Left lobe of liver (tissue), 2 donors: ENCODE measurements around the gene A2M. TPM values are rescaled to one million over a fixed set of nuclear protein-coding genes. Genes with fewer than 3 reads are reported as not detected.

Source experiments
- ATAC-seq: fragments of 200-7000 bp; cut with Tn5 transposase; one replicate; pipeline ENCODE4 v1.9.1; 2020; ENCODE audit warnings: mild to moderate bottlenecking, moderate library complexity
- DNase-seq: peaks from one replicate; pipeline ENCODE4 v3.0.0-alpha.2; 2020; ENCODE audit warnings: low spot score
- total RNA-seq: library from RNA; stranded (reverse); gene quantifications from one replicate; pipeline ENCODE4 v1.2.1, GENCODE V29; 2021
- donor health status: DM: no; HTN: no; CAD: no; lungs with moderate emphysema.
- donor health status: DM: no; HTN: yes; CAD: no.

A2M gene
- total RNA-seq, 1 donor from 2014 or later: 915 TPM

DNA sequence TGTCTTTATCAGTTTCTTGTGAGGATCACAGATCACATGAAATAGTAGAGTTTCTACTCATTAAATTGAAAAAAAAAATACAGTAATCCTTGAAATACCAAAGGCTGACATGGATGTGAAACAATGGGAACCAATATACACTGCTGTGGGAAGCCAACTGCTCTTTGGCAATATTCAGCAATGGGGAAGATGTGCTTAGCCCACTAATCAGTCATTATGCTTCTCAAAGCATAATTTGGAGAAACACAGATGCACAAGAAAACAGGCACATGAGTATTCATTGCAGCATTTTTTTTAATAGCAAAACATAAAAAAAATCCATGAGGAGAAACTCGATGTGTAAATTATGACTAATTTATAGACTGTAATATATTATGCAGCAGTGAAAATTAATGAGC is 40.6 kb downstream of the A2M start:
- no peak for DNase-seq
- ATAC-seq: no peak

DNA sequence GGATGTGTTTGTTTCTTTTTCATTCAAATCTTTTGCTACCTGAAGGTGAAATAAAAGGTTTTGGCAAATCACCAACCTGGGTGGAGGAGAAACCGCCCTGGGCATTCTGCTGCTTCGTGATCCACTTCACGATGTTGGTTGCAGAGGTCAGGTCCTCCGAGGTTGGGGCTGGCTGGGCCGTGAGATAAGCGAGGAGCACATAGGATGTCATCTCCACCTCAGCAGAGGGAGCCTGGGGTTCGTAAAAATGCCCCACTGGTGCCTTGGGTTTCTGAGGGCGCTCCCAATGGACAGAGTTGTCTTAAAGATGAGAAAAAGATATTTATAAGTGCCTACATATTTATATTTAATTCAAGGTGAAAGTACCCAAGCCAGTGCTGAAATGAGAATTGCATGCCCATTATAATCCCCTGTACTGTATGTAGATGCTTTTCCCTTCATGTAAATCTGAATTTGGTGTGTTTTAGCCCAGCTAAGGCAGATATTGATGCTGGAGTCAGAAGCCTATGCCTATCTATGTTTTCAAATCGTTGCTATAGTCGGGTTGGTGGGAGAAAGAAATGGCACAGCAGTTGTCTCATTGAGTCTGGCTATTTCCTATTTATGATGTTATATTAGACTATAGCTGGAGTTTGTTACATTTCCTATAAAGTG is 41.1 kb downstream of the A2M start:
- DNase-seq: no peak

DNA sequence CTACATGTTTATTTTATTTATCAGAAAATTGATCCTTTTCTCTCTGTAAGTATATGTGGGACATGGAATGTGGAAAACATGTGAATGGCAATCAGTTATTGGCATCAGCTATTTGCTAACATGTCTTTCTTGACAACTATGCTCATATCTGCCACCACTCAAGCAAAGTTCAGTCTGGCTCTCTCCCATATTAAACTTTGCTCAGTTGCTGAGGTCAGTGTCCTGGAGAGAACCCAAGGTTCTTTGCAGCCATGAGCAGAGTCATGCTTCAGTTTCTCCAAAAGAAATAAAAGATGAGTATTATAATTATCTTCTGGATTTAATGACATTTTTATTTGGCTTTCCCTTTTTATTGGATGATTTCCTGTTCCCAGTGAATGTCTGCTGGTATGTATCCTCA is 42.6 kb downstream of the A2M start:
- peak; percentile 68 for DNase-seq
- peak; percentile 91 for ATAC-seq

More for the DNA sequence above, 41.1 kb downstream of the A2M start:
- peak; percentile 16 for ATAC-seq

DNA sequence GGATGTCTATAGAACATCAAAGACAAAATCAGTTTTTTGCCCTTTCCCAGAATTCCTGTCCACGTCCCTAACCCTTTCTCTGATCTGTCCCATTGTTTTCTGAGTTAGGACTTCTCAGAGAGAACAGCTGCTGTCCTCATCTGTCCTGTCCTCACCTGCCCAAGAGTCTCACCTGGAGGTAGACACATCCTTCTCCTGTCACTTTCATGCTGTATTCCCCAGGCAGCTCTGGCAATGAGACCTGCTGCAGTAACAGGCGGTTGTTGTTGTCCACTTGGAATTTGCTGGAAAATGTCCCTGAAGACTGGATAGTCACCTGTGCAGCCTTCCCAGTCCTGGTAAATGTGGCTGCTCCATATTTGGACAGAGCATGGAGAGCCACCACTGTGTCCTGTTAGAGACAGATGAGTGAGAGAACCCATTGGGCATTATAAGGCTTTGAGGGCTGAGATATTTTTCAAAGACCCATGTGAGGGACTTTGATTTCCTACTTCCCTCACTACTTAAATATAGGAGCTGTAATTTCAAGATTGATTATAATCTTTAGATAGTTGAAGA is 43.2 kb downstream of the A2M start:
- DNase-seq (no peak), ATAC-seq (peak; percentile 23)

DNA sequence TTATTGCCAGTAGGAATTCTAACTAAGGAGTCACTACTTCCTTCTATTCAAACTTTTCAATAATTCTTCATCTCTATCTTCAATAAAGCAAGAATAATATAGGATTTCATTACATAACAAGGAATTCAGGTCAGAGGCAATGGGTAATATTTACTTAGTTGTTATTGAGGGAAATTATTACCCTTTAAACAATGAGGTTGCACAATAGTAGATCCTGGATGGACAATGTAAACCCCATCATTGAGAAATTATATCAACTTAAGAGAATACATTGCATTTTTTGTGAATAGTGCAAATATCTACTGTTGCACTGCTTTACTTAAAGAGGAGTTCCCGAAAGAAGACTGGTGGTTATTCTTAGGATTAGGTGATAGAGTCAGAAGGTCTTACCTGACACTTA is 43.8 kb downstream of the A2M start:
- DNase-seq (no peak), ATAC-seq (no peak)

DNA sequence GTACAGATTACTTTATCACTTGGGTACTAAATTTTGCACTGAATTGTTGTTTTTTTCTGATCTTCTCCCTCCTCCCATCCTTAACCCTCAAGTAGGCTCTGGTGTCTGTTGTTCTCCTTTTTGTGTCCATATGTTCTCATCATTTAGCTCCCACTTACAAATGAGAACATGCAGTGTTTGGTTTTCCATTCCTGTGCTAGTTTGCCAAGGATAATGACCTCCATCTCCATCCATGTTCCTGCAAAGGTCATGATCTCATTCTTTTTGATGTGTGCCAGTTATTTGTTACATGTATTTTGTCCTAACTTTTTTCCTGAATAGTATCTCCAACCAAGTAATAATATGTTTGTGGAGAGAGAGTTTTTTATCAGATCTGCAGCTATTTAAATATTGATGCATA is 44.2 kb downstream of the A2M start:
- DNase-seq (no peak), ATAC-seq (no peak)

DNA sequence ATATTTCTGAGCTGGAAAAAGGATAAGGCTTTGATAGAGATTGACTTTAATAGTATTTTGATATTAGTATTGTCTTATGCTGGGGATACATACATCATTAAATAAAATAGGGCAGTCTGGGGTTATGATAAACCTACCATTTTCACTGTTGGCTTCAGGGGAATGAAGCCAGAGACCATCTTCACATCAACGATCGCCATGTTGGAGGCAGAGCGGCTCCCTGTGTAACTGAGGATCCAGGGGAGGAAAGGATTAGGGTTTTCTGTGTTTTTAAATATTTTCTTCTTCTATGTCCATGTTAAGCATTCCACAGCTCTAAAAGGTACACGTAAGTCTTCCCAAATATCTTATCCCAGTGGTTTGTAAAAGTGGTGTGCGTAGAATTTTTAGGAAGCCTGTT is 45.4 kb downstream of the A2M start:
- no peak for ATAC-seq
- DNase-seq: no peak

DNA sequence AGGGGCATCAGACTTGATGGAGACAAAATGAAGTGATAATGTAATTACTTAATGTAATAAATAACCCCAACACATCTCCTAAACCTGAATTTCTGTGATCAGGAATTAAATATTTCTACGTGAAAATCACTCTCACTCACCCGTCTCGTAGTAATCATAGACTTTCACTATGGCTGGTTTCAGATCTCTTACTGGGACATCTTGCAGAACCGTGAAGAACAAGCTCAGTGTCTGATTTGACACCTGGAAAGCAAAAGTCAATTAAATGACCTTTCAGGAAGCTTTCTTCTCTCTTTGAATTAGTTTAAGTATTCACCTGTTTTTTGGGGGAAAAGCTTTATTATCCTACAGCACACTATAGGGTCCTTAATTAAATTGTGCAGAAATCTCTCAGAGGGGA is 47.1 kb downstream of the A2M start:
- no peak for DNase-seq
- ATAC-seq: no peak

DNA sequence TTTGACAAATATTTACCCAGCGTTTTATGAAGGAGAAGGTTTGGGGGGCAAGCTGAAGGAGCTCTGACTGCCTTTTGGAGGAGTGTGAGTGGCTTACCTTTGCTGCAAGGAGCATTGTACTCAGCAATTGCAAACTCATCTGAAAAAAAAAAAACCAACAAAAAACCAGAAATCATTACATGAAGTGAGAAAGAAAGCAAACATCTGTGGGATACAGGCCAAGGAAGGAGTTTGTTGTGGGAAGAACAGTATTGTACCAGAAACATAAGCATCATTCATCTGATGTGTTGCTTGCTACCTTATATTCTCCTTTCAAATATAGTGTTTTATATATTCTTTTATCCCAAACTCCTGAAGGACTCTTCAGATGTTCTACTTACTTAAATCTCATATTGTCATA is 47.6 kb downstream of the A2M start:
- ATAC-seq: no peak

DNA sequence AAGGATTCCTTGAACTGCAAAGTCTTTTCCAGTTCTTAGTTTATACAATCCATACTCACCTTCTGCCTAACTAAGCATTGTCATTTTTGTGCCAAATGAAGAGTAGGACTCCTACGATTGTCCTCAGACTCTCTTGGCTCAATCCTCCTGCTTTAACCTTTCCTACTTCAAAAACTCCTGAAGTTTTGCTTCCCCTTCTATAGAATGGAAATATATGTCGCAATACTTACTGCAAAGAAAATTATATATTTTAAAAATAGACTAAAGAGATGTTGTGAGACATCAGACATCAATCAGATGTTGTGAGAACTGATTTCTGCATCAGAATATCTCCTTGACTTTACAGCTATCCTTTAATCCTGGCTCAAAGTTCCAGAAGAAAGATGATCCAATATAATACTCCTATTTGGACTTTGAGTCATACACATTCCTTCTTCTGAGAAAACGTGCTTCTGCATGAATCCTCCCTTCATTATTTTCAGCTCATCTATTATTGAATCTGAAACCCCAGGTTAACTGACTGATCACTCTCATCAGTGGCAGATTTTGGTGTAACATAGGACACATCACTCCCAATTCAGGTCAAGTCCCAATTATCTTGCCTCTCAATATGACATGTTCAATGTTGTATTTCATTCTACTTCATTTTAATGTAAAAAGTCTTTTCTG is 48.8 kb downstream of the A2M start:
- no peak for DNase-seq
- ATAC-seq: no peak

More for the DNA sequence above, 47.6 kb downstream of the A2M start:
- DNase-seq: no peak

DNA sequence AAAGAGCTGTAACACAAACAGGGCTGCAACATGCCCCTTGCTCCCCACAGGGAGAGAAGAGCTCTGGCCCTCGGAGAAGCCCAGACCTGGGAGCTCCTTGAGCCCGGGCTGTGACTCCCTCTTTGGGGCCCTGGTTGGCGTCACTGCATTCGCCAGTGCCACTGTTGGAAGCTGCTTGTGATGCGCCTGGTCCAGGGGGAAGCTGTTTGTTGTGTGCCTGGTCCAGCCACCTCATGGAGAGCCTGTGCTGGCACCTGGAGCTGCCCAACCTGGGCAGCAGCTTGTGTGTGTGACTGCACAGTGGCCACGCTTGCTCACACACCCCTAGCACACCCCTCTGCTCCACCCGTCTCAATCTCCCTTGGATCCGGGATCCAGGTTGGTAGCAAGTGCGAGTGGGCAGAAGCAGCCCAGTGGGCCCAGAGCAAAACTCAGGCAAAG is 49.5 kb downstream of the A2M start:
- no peak for DNase-seq
- ATAC-seq: no peak

DNA sequence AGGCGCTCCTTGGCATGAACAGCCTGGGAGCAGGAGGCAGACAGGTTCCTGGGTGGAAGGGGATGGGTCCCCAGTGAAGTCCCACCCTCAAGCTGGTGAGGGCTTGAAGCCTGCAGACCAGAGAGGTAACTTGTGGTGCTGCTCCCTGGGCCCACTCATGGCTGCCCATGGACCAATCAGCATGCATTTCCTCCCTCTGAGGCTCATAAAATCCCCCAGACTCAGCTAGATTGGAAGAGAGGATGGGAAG is 50.2 kb downstream of the A2M start:
- ATAC-seq (no peak), DNase-seq (no peak)

DNA sequence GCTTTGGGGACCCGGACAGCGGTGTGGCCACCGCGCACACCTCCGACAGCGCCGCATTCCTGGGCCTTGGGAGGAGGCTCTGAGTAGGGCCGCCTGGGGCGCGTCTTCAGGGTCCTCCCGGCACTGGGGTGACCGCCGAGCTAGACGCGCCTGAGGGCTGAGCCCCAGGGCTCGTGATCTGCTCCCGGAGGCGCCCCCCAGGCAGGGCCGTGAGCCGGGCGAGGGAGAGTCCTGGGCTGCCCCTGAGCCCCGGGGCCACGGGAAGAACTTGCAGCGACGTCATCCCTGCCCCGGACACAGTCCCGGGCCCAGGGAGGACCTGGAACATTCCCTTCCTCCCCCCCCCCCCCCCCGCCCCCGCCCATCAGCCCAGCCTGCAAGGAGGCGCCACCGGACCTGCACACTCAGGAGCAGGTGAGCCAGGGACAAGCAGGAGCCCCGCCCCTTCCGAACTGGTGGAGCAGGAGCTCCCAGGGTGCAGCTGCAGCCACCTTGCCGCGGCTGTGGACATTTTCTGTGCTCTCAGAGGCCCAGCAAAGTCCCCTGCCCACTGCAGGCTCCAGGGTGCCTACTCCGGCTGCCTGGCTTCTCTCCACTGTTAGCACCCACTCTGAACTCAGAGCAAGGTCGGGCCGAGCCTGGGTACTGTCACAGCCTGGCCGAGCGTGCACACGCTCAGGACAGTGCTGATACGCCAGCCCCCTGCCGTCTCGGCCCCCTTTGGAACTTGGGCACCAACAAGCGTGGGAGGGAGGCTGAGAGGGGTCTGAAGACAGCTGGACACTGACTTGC is 50.7 kb downstream of the A2M start:
- DNase-seq (peak; percentile 92), ATAC-seq (peak; percentile 84)

DNA sequence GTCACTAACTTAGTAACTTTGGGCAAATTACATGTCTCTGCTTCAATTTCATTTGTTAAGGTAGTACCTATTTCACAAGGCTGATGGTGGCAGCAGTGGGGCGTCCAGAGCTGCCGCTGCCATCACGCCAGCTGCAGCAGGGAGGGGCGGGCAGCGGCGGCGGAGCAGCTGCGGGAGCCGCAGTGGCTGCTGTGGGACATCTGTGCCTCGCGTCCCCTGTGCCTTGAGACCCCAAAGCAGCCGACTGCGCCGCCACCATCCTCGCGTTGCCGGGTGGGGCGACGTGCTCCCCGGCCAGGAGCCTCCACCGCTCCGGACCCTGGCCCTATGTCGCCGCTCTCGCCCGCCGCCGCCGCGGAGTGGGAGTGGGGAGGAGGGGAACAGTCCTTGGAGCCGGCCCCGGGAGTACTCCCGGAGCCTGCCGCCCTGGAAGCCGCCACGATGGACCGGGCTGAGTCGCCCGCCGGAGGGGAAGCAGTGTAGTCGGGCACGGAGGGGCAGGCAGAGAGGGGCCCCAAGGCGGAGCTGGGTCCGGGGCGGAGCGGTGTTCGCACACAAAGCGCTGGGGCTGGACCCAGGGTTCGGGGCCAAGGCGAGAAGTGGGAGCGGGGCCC is 51.4 kb downstream of the A2M start:
- ATAC-seq (peak; percentile 80), DNase-seq (peak; percentile 74)

DNA sequence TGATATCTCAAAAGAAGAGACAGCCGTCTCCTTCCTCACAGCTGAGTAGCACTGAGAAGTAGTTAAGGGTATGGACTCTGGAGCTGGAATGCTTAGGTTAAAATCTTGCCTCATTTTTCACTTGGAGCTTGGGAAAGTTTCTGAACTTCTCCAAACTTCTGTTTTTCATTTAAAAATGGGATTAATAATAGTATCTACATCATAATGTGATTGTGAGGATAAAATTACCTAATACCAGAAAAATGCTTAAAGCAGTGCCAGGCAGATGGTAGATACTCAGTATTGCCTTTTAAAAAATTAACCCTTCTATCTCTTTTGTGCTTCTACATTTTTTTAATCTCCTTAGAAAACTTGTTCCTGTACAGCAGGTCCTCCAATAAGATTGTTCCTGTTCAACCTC is 63.1 kb downstream of the A2M start:
- ATAC-seq: no peak
- DNase-seq: no peak

DNA sequence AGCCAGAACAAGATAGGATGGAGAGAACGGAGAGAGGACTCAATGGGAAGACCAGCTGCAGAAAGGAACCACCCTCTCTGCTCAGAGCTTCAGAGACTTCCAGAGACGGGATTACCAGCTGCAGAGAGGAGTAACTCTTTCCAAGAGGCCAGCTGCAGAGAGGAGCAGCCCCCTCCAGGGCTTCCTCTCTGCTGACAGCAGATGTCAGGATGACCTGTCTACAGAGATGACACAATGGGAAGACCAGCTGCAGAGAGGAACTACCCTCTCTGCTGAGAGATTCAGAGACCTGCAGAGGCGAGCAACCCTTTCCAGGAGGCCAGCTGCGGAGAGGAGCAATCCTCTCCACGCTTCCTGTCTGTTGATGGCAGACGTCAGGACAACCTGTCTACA is 64.6 kb downstream of the A2M start:
- DNase-seq (no peak), ATAC-seq (no peak)

DNA sequence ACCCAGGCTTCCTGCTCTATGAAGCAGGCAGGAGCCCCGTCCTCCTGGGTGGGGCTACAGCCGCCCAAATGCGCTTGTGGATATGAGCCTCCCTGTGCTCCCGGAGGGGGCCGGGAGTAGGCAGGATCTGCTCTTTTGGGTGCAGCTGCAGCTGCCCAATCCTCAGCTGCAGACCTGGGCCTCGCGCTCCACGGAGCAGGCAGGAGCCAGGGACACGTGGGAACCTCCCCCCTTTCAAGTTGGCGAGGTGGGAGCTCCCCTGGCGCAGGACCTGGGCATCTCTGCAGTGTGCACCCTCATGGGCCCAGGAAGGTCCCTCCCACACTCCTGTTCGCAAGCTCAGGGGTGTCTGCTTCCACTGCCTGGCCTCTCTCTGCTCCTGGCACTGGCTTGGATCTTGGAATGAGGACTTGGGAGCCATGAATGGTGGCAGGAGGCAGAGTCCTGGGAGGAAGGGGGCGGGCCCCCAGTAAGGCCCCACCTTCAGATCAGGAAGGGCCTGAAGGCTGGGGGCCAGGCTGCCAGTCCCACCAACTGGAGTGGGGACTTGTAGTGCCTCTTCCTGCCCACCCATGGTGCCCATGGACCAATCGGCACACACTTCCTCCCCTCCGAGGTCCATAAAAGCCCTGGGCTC is 65.1 kb downstream of the A2M start:
- DNase-seq: no peak
- ATAC-seq: no peak

DNA sequence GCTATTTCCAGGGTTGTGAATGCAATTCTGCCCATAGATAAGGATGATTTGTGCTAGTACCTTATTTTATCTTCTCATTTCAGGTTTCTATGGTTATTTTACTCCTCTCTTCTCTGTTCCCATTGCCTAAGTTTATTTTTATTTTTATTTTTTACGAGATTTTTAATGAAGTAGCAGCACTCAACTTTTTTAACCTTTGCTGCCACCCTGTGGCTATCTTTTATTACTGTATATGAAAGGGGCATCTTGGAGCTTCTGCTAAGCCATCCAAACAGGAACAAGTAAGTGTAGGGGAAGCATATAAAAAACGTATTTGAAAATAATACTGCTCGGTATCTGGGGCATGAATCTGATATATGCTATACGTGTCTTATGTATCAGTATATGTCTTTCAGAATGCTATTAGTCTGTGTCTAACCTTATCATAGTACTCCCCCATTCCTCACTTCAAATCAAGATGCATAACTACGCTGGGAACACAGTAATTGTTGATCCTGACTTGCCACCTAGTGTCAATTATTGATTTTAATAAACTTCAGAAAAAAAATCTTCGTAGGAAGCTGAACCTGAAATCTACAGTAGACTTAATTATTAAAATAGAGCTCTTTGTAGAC is 66.1 kb downstream of the A2M start:
- DNase-seq (no peak), ATAC-seq (peak; percentile 71)

DNA sequence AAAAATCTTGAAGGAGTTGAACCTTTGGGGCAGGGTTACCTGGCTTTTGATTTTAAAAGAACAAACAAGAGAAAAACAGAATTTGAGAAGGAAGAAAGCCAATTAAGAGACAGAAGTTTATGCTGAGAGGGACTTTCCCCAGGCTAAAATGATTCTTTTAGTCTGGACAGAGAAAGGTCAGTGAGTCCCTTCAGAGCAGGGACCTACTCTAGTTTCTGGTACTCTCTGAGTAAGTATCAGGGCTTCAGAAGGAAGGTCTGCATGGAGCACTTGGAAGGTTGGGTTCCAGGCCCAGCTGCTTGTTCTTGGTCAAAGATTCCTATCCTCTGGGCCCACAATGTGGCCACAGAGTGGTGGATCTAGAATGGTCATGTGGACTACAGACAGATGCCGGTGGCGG is 66.8 kb downstream of the A2M start:
- DNase-seq: no peak
- ATAC-seq: no peak

DNA sequence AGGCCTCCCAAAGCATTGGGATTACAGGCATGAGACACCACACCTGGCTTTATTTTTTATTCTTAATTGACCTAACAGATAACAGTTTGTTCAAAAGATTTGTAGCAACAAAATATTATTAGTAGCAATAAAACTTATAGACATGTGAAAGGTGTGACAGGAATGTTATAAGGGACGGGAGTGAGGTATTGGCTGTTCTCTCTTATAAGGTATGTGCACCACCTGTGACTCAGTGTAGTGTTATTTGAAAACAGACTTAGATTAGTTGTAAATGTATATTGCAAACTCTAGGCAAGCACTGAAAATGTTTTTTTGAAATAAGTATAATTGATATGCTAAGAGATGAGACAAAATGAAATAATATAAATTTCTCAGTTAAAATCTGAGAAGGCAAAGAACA is 68.6 kb downstream of the A2M start:
- DNase-seq (no peak), ATAC-seq (no peak)

DNA sequence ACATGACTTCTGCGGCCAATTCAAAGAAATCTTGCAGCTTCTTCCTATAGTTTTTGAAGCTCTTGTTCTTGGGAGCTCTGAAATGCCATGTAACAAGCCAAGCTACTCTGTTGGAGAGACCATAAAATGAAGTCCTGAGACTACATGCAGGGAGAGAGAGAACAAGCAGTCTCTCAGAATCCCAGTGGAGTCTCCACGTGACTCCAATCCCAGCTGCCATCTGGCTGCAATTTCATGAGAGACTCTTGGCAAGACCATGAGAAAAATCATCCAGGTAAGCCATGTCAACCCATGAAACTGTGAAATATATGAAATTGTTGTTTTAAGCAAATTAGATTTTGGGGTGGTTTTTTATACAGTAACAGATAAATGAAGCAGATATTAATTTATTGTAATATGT is 72.0 kb downstream of the A2M start:
- ATAC-seq (no peak), DNase-seq (no peak)
